Measurements from ENCODE around the gene MAGI2. TPM values are rescaled to one million over a fixed set of nuclear protein-coding genes. Genes with fewer than 3 reads are reported as not detected.

Gene MAGI2
- total RNA-seq, 2 donors from 2014 or later, result 10.3 to 19.2 TPM

DNA sequence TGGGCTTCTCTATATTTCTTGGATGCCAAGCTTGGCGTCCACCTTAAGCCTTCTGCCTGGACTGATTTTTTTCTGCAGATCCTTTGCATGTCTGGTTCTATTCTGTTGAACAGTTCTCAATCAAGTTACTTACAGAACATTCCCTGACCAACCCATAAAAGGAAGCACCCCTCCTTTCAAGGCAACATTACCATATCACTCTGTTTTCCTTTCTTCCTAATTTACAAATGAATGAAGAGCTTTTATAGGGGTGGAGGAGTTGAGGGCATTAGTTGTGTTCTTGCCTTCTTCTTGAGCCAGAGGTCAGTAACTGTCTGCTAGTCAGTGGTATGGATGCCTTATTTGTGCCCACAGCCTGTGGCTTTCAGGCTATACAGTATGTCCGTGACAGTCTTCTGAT lies 1293.9 kb downstream of the MAGI2 start:
- H3K4me1 Mint-ChIP-seq, result peaks cover 28% of the 10 kb centered on the region

DNA sequence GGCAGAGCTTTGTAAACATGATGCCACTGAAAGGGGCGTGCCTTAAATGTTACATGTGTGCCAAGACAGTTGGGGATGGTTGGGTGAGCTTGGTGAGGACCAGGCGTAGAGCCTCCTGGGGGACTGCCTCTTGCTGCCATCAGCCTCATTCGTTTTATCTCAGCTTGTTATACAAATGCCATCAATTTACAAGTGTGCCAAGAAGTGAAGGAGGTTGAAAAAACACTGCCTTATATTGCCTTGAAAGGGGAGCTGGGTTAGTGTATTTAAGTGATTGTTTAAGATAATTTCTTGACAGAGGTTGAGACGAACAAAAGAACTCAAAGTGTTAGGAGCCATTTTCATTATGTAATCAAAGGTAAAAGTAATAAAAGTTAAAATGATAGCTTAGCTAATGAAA lies 1300.2 kb downstream of the MAGI2 start:
- Mint-ChIP-seq H3K4me3 (no peak overlapping the region), H3K27ac (no peak overlapping the region), H3K4me1 (peaks cover 29% of the 10 kb centered on the region), H3K36me3 (ENCODE audit: low read depth) (no peaks in the 10 kb centered on the region), H3K9me3 (no peaks in the 10 kb centered on the region), H3K27me3 (ENCODE audit: insufficient read depth) (no peaks in the 10 kb centered on the region)
- whole genome bisulfite sequencing, 2 experiments (ENCODE audit: insufficient coverage in 1 of 2, insufficient read length in 1 of 2), result 81 to 90% methylated on average over 2 to 4 of the region's 4 CpGs
- no peak for DNase-seq
- Histone ChIP-seq H3K9ac (ENCODE audit: extremely low read depth, low read length, poor library complexity, severe bottlenecking) (no peak overlapping the region), H3K9me3 (ENCODE audit: control insufficient read depth, low read length) (no peaks in the 10 kb centered on the region), H3K27me3 (ENCODE audit: control insufficient read depth, insufficient read depth, low read length, poor library complexity, severe bottlenecking) (no peaks in the 10 kb centered on the region), H3K4me1 (ENCODE audit: control insufficient read depth, insufficient read depth, low read length) (peaks cover 2% of the 10 kb centered on the region), H3K4me3 (ENCODE audit: low read length) (no peak overlapping the region), H3K27ac (ENCODE audit: low read depth, low read length) (no peak overlapping the region), H3K36me3 (ENCODE audit: control insufficient read depth, insufficient read depth, low read length) (no peaks in the 10 kb centered on the region)
- TF ChIP-seq, protein P1, sequence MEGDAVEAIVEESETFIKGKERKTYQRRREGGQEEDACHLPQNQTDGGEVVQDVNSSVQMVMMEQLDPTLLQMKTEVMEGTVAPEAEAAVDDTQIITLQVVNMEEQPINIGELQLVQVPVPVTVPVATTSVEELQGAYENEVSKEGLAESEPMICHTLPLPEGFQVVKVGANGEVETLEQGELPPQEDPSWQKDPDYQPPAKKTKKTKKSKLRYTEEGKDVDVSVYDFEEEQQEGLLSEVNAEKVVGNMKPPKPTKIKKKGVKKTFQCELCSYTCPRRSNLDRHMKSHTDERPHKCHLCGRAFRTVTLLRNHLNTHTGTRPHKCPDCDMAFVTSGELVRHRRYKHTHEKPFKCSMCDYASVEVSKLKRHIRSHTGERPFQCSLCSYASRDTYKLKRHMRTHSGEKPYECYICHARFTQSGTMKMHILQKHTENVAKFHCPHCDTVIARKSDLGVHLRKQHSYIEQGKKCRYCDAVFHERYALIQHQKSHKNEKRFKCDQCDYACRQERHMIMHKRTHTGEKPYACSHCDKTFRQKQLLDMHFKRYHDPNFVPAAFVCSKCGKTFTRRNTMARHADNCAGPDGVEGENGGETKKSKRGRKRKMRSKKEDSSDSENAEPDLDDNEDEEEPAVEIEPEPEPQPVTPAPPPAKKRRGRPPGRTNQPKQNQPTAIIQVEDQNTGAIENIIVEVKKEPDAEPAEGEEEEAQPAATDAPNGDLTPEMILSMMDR (conservative IDR thresholded peaks at IDR 0.05), result no peak

More for the DNA sequence above, 1293.9 kb downstream of the MAGI2 start:
- no peak overlapping the region for H3K27ac Mint-ChIP-seq
- no peak overlapping the region for H3K27ac ChIP-seq (ENCODE audit: low read depth, low read length)
- H3K9me3 ChIP-seq (ENCODE audit: control insufficient read depth, low read length), result no peaks in the 10 kb centered on the region
- H3K4me3 ChIP-seq (ENCODE audit: low read length), result no peak overlapping the region
- H3K9me3 Mint-ChIP-seq, result no peaks in the 10 kb centered on the region
- H3K4me1 ChIP-seq (ENCODE audit: control insufficient read depth, insufficient read depth, low read length), result peaks cover 2% of the 10 kb centered on the region
- H3K27me3 Mint-ChIP-seq (ENCODE audit: insufficient read depth), result no peaks in the 10 kb centered on the region
- peaks cover 11% of the 10 kb centered on the region for H3K36me3 Mint-ChIP-seq (ENCODE audit: low read depth)
- no peak overlapping the region for H3K4me3 Mint-ChIP-seq
- no peaks in the 10 kb centered on the region for H3K27me3 ChIP-seq (ENCODE audit: control insufficient read depth, insufficient read depth, low read length, poor library complexity, severe bottlenecking)
- TF ChIP-seq, protein P1 (conservative IDR thresholded peaks at IDR 0.05), result no peak
- DNase-seq, result no peak
- no peak overlapping the region for H3K9ac ChIP-seq (ENCODE audit: extremely low read depth, low read length, poor library complexity, severe bottlenecking)
- WGBS, 2 experiments (ENCODE audit: insufficient coverage in 1 of 2, insufficient read length in 1 of 2), result 84 to 94% methylated on average over 2 of the region's 2 CpGs
- no peaks in the 10 kb centered on the region for H3K36me3 ChIP-seq (ENCODE audit: control insufficient read depth, insufficient read depth, low read length)

DNA sequence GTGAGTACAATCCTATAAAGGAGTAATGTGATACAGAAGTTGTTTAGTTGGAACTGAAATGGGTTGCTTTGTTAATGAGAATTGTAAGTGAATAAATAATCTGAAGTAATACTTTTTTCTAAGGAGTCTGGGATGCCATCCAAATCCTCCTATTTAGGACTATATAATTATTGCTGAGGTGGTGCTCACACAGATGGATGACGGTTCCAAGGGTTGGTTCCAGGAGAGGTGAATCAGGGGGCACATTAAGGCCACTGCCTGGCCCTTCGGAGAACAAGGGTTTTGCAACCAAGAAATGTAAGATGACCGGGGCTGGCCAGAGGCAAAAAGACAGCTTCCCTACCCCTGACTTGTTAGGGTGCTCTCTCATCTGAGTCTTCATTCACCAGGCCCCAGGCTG lies 1302.2 kb downstream of the MAGI2 start:
- Histone ChIP-seq H3K27ac (ENCODE audit: low read depth, low read length) (no peak overlapping the region), H3K36me3 (ENCODE audit: control insufficient read depth, insufficient read depth, low read length) (no peaks in the 10 kb centered on the region), H3K4me3 (ENCODE audit: low read length) (no peak overlapping the region), H3K4me1 (ENCODE audit: control insufficient read depth, insufficient read depth, low read length) (no peaks in the 10 kb centered on the region), H3K27me3 (ENCODE audit: control insufficient read depth, insufficient read depth, low read length, poor library complexity, severe bottlenecking) (no peaks in the 10 kb centered on the region), H3K9ac (ENCODE audit: extremely low read depth, low read length, poor library complexity, severe bottlenecking) (no peak overlapping the region), H3K9me3 (ENCODE audit: control insufficient read depth, low read length) (no peaks in the 10 kb centered on the region)
- TF ChIP-seq, protein P1 (conservative IDR thresholded peaks at IDR 0.05), result no peak
- Mint-ChIP-seq H3K36me3 (ENCODE audit: low read depth) (no peaks in the 10 kb centered on the region), H3K4me3 (no peak overlapping the region), H3K9me3 (no peaks in the 10 kb centered on the region), H3K4me1 (peaks cover 12% of the 10 kb centered on the region), H3K27ac (no peak overlapping the region), H3K27me3 (ENCODE audit: insufficient read depth) (no peaks in the 10 kb centered on the region)
- no peak for DNase-seq
- WGBS, 2 experiments (ENCODE audit: insufficient coverage in 1 of 2, insufficient read length in 1 of 2), result 90 to 94% methylated on average over 3 of the region's 3 CpGs
